GM13977 (cell line): ENCODE measurements around the gene ZBED2.

Experiments used
- DNase-seq: peaks from one replicate; pipeline ENCODE4 v3.0.0; 2012; ENCODE audit warnings: low spot score
- CTCF ChIP-seq: IDR thresholded peaks from 2 replicates; pipeline ENCODE4 v1.5.1; 2012; ENCODE audit warnings: mild to moderate bottlenecking, control low read depth; ENCODE audit not compliant: insufficient read depth; ENCODE audit errors: extremely low read depth, missing control alignments
- in situ Hi-C: fragments of 300-500 bp; cut with MboI; formaldehyde crosslinking; loops from one replicate; pipeline ENCODE4 v1.12.0; 2022; ENCODE audit warnings: low sequenced_read_pairs, low pct_unique_long_range_greater_than_20kb, mixed read lengths, inconsistent platforms; ENCODE audit not compliant: unreplicated experiment

ZBED2 gene

GRCh38 chr3:111594781-111595180 lies 365 bp downstream of the ZBED2 start:
- in situ Hi-C loops, result no loop called here
- TF ChIP-seq CTCF, result no peak

DNA sequence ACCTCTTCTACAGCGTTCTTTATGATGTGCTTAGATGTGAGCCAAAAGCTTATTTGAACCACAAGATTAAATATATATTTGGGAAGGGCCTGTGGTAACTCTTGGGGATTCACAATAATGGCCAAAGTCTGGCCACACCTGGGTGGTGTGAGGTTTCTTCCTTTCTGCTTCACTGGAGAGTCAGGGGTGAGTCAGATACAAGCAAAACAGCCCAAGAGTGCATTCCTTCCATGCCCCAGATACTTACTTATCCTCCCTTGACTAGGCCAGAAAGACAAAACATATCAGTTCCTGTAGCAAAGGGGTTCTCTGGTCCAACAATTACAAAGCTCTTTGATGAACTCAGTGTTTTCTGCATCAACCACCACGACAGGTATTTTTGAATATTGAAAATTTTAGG lies 941 bp downstream of the ZBED2 start:
- peak; percentile 31 for DNase-seq
- in situ Hi-C loops, result no loop called here

More at GRCh38 chr3:111594781-111595180, 365 bp downstream of the ZBED2 start:
- no peak for DNase-seq

GRCh38 chr3:111593666-111594065 lies 1.5 kb downstream of the ZBED2 start:
- DNase-seq, result no peak
- TF ChIP-seq CTCF, result no peak
- in situ Hi-C loops, result no loop called here

More for the DNA sequence above, 941 bp downstream of the ZBED2 start:
- no peak for TF ChIP-seq CTCF

DNA sequence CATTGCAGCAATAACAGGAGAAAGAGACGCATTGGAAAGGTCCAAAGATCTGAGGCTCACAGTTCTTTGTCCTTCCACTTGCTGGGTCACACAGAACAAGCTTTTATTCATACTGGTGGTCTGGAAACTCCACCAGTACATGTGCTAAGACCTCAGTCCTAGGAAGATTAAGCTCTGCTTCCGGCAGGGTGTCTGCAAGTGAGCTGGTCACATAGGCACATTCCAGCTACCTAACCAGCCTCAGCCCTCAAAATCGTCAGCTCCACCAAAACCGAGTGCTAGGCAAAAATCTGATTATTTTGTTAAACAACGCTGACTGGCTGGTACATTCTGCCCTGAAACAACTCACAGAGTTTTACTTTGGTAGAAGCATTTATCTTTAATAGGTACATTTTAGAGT lies 2.2 kb downstream of the ZBED2 start:
- in situ Hi-C loops, result no loop called here
- TF ChIP-seq CTCF, result no peak
- no peak for DNase-seq

GRCh38 chr3:111592143-111592542 lies 3.0 kb downstream of the ZBED2 start:
- no peak for DNase-seq
- no peak for TF ChIP-seq CTCF
- in situ Hi-C loops, result no loop called here

DNA sequence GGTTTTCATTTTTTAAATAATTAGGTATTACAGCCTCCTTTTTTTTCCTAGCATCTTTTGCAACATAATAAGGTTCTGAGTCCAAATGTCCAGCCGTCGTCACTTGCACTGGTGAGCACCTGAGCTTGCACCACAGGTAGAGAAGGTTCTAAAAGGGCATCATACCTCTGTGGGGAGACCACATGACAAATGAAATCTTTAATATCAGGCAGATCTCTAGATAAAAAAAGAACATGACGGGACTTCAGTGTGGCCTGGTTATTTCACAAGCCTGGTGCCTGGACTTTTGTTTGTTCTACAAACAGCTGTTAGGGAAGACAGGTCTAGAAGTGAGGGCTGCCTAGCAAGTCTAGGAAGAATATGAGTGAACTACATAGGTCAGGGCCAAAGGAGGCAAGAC lies 3.6 kb downstream of the ZBED2 start:
- TF ChIP-seq CTCF, result no peak
- in situ Hi-C loops, result no loop called here
- no peak for DNase-seq

- in situ Hi-C loops, result no loop called here
- no peak for TF ChIP-seq CTCF
- no peak for DNase-seq
These were observed 5.0 kb downstream of the ZBED2 start for GRCh38 chr3:111590143-111590491.
